ENCODE results near the gene CYP39A1.

DNA sequence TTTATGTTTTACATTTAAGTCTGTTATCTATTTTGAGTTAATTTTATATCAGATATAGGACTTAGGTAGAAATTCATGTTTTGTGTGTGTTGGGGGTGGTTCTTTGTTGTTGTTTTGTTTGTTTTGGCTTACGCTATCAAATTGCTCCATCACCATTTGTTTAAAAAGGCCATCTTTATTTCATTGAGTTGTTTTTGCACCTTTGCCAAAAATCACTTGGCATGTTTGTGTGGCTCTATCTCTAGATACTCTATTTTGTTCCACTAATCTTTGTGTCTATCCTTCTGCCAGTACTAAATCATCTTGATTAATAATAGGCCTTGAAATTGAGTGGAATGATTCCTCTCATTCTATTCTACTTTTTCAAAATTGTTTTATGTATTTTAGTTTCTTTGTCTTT is 7.4 kb downstream of the CYP39A1 start:
- TF ChIP-seq, protein P1, sequence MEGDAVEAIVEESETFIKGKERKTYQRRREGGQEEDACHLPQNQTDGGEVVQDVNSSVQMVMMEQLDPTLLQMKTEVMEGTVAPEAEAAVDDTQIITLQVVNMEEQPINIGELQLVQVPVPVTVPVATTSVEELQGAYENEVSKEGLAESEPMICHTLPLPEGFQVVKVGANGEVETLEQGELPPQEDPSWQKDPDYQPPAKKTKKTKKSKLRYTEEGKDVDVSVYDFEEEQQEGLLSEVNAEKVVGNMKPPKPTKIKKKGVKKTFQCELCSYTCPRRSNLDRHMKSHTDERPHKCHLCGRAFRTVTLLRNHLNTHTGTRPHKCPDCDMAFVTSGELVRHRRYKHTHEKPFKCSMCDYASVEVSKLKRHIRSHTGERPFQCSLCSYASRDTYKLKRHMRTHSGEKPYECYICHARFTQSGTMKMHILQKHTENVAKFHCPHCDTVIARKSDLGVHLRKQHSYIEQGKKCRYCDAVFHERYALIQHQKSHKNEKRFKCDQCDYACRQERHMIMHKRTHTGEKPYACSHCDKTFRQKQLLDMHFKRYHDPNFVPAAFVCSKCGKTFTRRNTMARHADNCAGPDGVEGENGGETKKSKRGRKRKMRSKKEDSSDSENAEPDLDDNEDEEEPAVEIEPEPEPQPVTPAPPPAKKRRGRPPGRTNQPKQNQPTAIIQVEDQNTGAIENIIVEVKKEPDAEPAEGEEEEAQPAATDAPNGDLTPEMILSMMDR (IDR thresholded peaks at IDR 0.05; ENCODE audit: low read depth, low read length, poor library complexity, severe bottlenecking): no peak
- no peak for TF ChIP-seq EZH2phosphoT487 (IDR thresholded peaks at IDR 0.05; ENCODE audit: borderline replicate concordance, low read length)

Measured in DOHH2 (cell line).